HG02852 (cell line): ENCODE measurements around the gene DMXL2.
"Not testable (repeated sequence)": the region's sequence is repeated elsewhere in the genome, so short reads cannot be mapped to it uniquely, and the experiment has no call there.

ENCODE experiments used
- ATAC-seq: cut with Tn5 transposase; IDR thresholded peaks from one replicate; pipeline ENCODE4 v1.9.1; 2021; ENCODE audit warnings: mild to moderate bottlenecking, moderate library complexity; ENCODE audit not compliant: unreplicated experiment

DMXL2 gene

GRCh38 chr15:51425517-51426040, 197.0 kb downstream of the DMXL2 start:
- ATAC-seq, result no peak

GRCh38 chr15:51424780-51425179, 197.8 kb downstream of the DMXL2 start:
- no peak for ATAC-seq

GRCh38 chr15:51423040-51423439, 199.5 kb downstream of the DMXL2 start:
- ATAC-seq, result not testable (repeated sequence)

- ATAC-seq, result no peak
These were observed 206.4 kb downstream of the DMXL2 start for GRCh38 chr15:51416129-51416528.

GRCh38 chr15:51414256-51414860, 208.2 kb downstream of the DMXL2 start:
- ATAC-seq, result no peak

- no peak for ATAC-seq
These were observed 216.7 kb downstream of the DMXL2 start for GRCh38 chr15:51405693-51406523.

- no peak for ATAC-seq
These were observed 218.4 kb downstream of the DMXL2 start for GRCh38 chr15:51403946-51404695.

GRCh38 chr15:51403072-51403878, 219.3 kb downstream of the DMXL2 start:
- no peak for ATAC-seq

GRCh38 chr15:51401872-51402517, 220.6 kb downstream of the DMXL2 start:
- no peak for ATAC-seq

- no peak for ATAC-seq
These were observed 221.4 kb downstream of the DMXL2 start for GRCh38 chr15:51401051-51401780.

- no peak for ATAC-seq
These were observed 223.9 kb downstream of the DMXL2 start for GRCh38 chr15:51398626-51399025.
